Stomach (tissue), 9 donors: ENCODE results near the gene RAB28. TPM values are rescaled to one million over a fixed set of nuclear protein-coding genes. Genes with fewer than 3 reads are reported as not detected.

Experiments used
- DNase-seq, 2 donors: peaks; one replicate each; pipeline versions ENCODE4 v3.0.0 to v3.0.0-alpha.2; 2013 to 2019
- H3K27ac ChIP-seq, 5 donors: fragments of 200-600 bp in 4 of 5; sonication (generic) in 4 of 5; one replicate each; pipeline ENCODE4 v1.5.1; 2013 to 2019; ENCODE audit warnings: mild to moderate bottlenecking in 1 of 5, moderate library complexity in 1 of 5
- H3K27me3 ChIP-seq, 3 donors: fragments of 200-600 bp; sonication (generic); one replicate each; pipeline ENCODE4 v1.5.1; 2017 to 2019; ENCODE audit warnings: mixed run types in 1 of 3
- H3K36me3 ChIP-seq, 4 donors: fragments of 200-600 bp; sonication (generic); 1 replicate in 3 of 4; 2 replicates in 1 of 4; pipeline ENCODE4 v1.5.1; 2016 to 2019
- H3K4me1 ChIP-seq, 4 donors: fragments of 200-600 bp; sonication (generic); one replicate each; pipeline ENCODE4 v1.5.1; 2016 to 2019
- H3K4me3 ChIP-seq, 4 donors: fragments of 200-600 bp; sonication (generic) in 3 of 4; one replicate each; pipeline ENCODE4 v1.5.1; 2016 to 2019; ENCODE audit warnings: mild to moderate bottlenecking in 1 of 4
- H3K9me3 ChIP-seq, 4 donors: fragments of 200-600 bp; sonication (generic); one replicate each; pipeline ENCODE4 v1.5.1; 2016 to 2019
- CTCF ChIP-seq, 7 experiments: fragments of 450-650 bp in 4 of 7; fragments of 200-600 bp in 3 of 7; sonication (generic) in 3 of 7; IDR thresholded peaks; one replicate each; pipeline ENCODE4 v1.5.1; 2016 to 2019; ENCODE audit warnings: antibody characterized with exemption in 7 of 7, control low read depth in 2 of 7, mild to moderate bottlenecking in 1 of 7
- EP300 ChIP-seq: sonication (generic); formaldehyde crosslinking; IDR thresholded peaks from one replicate; pipeline ENCODE4 v1.6.1; 2017; ENCODE audit warnings: antibody characterized with exemption
- POLR2A ChIP-seq, 4 donors: fragments of 450-650 bp; IDR thresholded peaks; one replicate each; pipeline ENCODE4 v1.6.1; 2016; ENCODE audit warnings: antibody characterized with exemption in 4 of 4, control low read depth in 2 of 4, mild to moderate bottlenecking in 1 of 4, moderate library complexity in 1 of 4
- POLR2AphosphoS5 ChIP-seq, 3 donors: sonication (generic); formaldehyde crosslinking; IDR thresholded peaks; one replicate each; pipeline ENCODE4 v1.6.1; 2016; ENCODE audit warnings: antibody characterized with exemption in 3 of 3
- WGBS, 5 donors: extraction: QIAGEN DNeasy Blood & Tissue Kit in 3 of 5; methylation state at CpG; one replicate each; pipeline versions ENCODE4 v1.1.5 to v1.1.7; 2013 to 2018; 5-methylcytosine and 5-hydroxymethylcytosine counted together
- intact Hi-C: fragments of 100-400 bp; cut with DNase I; formaldehyde crosslinking; loops from one replicate; pipeline ENCODE4 v1.15.1; 2023; ENCODE audit warnings: low total_unique reads
- polyA plus RNA-seq, 3 donors: library from polyadenylated mRNA; stranded (reverse); fragments of 200-250 nt; gene quantifications; one replicate each; pipeline ENCODE4 v1.2.3, GENCODE V29; 2013
- total RNA-seq, 5 donors: library from RNA; depleted of rRNA; stranded (reverse); fragments of >200 nt; gene quantifications; one replicate each; pipeline versions ENCODE4 v1.1.0 to v1.2.3, GENCODE V29; 2014 to 2016
- donor health status: healthy with polysubstance abuse.
- donor health status: Bipolar disorder and iron deficiency.
- donor health status: healthy.

Gene RAB28
- total and polyA plus RNA-seq, 8 donors, result 0.29 to 27.2 (median 14.7) TPM

- Histone ChIP-seq H3K27ac (no peak overlapping the region), H3K4me3 (no peak overlapping the region), H3K36me3 (peaks cover 2 to 7% (median 3%) of the 10 kb centered on the region in 4 donors), H3K4me1 (no peaks in the 10 kb centered on the region), H3K9me3 (no peaks in the 10 kb centered on the region), H3K27me3 (no peaks in the 10 kb centered on the region)
- WGBS, 5 donors, result 88 to 100% (median 96%) methylated on average over 1 of the region's 1 CpG
- TF ChIP-seq POLR2AphosphoS5 (IDR thresholded peaks at IDR 0.05) (no peak), EP300 (no peak), POLR2A (IDR thresholded peaks at IDR 0.05) (no peak), CTCF (IDR thresholded peaks at IDR 0.05) (no peak)
- intact Hi-C loops, result no loop called here
- DNase-seq, result no peak
Measured at GRCh38 chr4:13359809-13360208, 124.3 kb downstream of the RAB28 start.

GRCh38 chr4:13355111-13355880, 128.8 kb downstream of the RAB28 start:
- peaks cover 0 to 17% (median 5%) of the 10 kb centered on the region in 4 donors for H3K36me3 ChIP-seq
- H3K4me3 ChIP-seq, result no peak overlapping the region
- H3K27me3 ChIP-seq, result no peaks in the 10 kb centered on the region
- no peaks in the 10 kb centered on the region for H3K4me1 ChIP-seq
- TF ChIP-seq EP300, result no peak
- TF ChIP-seq POLR2AphosphoS5 (IDR thresholded peaks at IDR 0.05), result no peak
- TF ChIP-seq CTCF (IDR thresholded peaks at IDR 0.05), result no peak
- intact Hi-C loops, result no loop called here
- WGBS, 5 donors, result 67 to 79% (median 78%) methylated on average over 7 of the region's 7 CpGs
- peaks cover 0 to 8% (median 4%) of the 10 kb centered on the region in 4 donors for H3K9me3 ChIP-seq
- peak in 1 of 2 donors; percentile 53 for DNase-seq
- no peak overlapping the region for H3K27ac ChIP-seq

- 93 to 98% (median 95%) methylated on average over 3 of the region's 3 CpGs for WGBS, 5 donors
- TF ChIP-seq POLR2A (IDR thresholded peaks at IDR 0.05) (no peak), POLR2AphosphoS5 (IDR thresholded peaks at IDR 0.05) (no peak), CTCF (IDR thresholded peaks at IDR 0.05) (no peak), EP300 (no peak)
- intact Hi-C loops, result no loop called here
- Histone ChIP-seq H3K9me3 (peaks cover 0 to 8% (median 4%) of the 10 kb centered on the region in 4 donors), H3K27me3 (no peaks in the 10 kb centered on the region), H3K36me3 (peaks cover 0 to 17% (median 5%) of the 10 kb centered on the region in 4 donors), H3K4me1 (no peaks in the 10 kb centered on the region), H3K27ac (no peak overlapping the region), H3K4me3 (no peak overlapping the region)
- no peak for DNase-seq
Measured at GRCh38 chr4:13349096-13349495, 135.0 kb downstream of the RAB28 start.

- peaks cover 0 to 8% (median 4%) of the 10 kb centered on the region in 4 donors for H3K9me3 ChIP-seq
- no peak overlapping the region for H3K27ac ChIP-seq
- no peak for DNase-seq
- peaks cover 0 to 15% (median 2%) of the 10 kb centered on the region in 4 donors for H3K36me3 ChIP-seq
- TF ChIP-seq EP300 (no peak), CTCF (IDR thresholded peaks at IDR 0.05) (no peak), POLR2AphosphoS5 (IDR thresholded peaks at IDR 0.05) (no peak), POLR2A (IDR thresholded peaks at IDR 0.05) (no peak)
- intact Hi-C loops, result no loop called here
- H3K4me3 ChIP-seq, result no peak overlapping the region
- 75 to 86% (median 80%) methylated on average over 3 of the region's 3 CpGs for WGBS, 5 donors
- no peaks in the 10 kb centered on the region for H3K27me3 ChIP-seq
- H3K4me1 ChIP-seq, result no peaks in the 10 kb centered on the region
Measured at GRCh38 chr4:13348216-13348615, 135.9 kb downstream of the RAB28 start.
